ENCODE measurements around the gene DACH1. TPM values are rescaled to one million over a fixed set of nuclear protein-coding genes. Genes with fewer than 3 reads are reported as not detected.

Gene DACH1
- total RNA-seq, 1 experiment from 2014 or later, result not detected

DNA sequence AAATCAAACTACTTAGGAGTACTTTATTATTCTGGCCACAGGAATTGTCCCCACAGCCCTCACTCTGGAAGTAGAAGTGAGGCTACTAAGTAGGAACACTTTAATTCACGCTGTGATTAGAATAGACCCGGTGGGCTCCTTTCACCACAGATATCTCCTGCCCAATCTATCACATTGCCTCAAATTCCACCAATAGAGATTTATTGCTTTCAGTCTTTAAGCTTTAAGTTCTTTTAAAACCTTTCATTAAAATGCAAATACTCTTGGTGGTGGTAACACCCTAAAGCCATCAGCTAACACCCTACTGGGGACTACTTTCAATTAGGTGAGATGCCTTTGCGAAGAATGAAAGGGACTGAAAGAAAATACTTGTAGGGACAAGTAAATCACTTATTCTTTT, 181.9 kb downstream of the DACH1 start:
- Histone ChIP-seq H3K9ac (ENCODE audit: low read length) (no peak overlapping the region), H3K36me3 (ENCODE audit: low read depth, low read length) (no peaks in the 10 kb centered on the region), H3K4me2 (ENCODE audit: low read length) (no peak overlapping the region), H3F3A (ENCODE audit: low read length, unreplicated experiment) (no peaks in the 10 kb centered on the region), H4K20me1 (ENCODE audit: low read length) (no peaks in the 10 kb centered on the region), H3K79me2 (ENCODE audit: low read length) (no peaks in the 10 kb centered on the region), H3K4me3 (ENCODE audit: low read length) (no peak overlapping the region), H2AFZ (ENCODE audit: low read length) (no peak overlapping the region), H3K27me3 (ENCODE audit: low read length) (peaks cover 11% of the 10 kb centered on the region; the same call in 1 of the 2 replicates), H3K4me1 (ENCODE audit: insufficient read depth, low read length) (no peaks in the 10 kb centered on the region), H3K9me2 (replicated peaks; ENCODE audit: low read length) (no peaks in the 10 kb centered on the region), H3K27ac (ENCODE audit: low read length) (no peak overlapping the region), H3K9me3 (ENCODE audit: low read length) (no peaks in the 10 kb centered on the region)
- no peak for ATAC-seq
- DNase-seq, result no peak
- intact Hi-C loops (cut with micrococcal nuclease), result no loop called here
- TF ChIP-seq EZH2 (IDR thresholded peaks at IDR 0.05; ENCODE audit: low read length, unreplicated experiment) (no peak), EZH2phosphoT487 (IDR thresholded peaks at IDR 0.05; ENCODE audit: borderline replicate concordance, low read length) (no peak), CTCF (conservative IDR thresholded peaks at IDR 0.05; ENCODE audit: low read depth, low read length) (no peak)
- ChIA-PET POLR2A (ENCODE audit: unreplicated experiment) (no interaction called here), CTCF (no interaction called here)
- no TSS peak for BruUV-seq (replicated peaks)

DNA sequence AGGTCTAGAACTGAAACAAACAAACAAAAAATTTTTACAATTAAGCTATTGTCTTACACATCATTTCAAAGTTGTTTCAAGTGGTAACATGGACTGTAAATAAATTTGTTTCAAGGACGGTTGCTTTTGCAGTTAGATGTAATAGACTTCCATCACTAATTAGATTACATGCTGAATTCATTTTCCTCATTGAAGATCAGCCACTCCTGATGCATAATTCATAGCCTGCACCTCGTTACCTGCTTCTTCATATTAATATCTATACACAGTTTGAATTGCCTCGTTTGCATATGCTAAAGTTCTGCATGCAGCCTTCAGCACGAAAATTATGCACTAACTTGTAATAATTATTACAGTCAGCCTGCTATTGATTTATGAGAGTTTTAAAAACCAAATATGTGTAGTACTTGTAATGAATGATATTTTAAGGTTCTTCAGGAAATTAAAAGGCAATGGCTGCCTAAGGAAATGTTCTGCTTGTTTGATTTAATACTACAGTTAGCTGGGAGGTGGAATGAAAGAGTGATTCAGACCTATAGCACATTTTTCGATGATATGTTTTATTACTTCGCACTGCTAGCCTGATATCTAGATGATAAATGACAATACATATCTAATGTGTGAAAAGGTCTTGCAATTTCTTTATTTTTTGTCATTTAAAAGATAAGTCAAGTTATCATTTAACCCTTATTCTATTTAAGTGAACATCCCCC, 184.9 kb downstream of the DACH1 start:
- intact Hi-C loops (cut with micrococcal nuclease), result no loop called here
- no peak for ATAC-seq
- no TSS peak for BruUV-seq (replicated peaks)
- H3K9ac ChIP-seq (ENCODE audit: low read length), result no peak overlapping the region
- no peaks in the 10 kb centered on the region for H4K20me1 ChIP-seq (ENCODE audit: low read length)
- H3K27ac ChIP-seq (ENCODE audit: low read length), result no peak overlapping the region
- no peaks in the 10 kb centered on the region for H3K9me3 ChIP-seq (ENCODE audit: low read length)
- H3F3A ChIP-seq (ENCODE audit: low read length, unreplicated experiment), result no peaks in the 10 kb centered on the region
- no peak overlapping the region for H3K4me2 ChIP-seq (ENCODE audit: low read length)
- no peaks in the 10 kb centered on the region for H3K9me2 ChIP-seq (replicated peaks; ENCODE audit: low read length)
- peaks cover 8% of the 10 kb centered on the region; the same call in 1 of the 2 replicates for H3K27me3 ChIP-seq (ENCODE audit: low read length)
- H3K4me3 ChIP-seq (ENCODE audit: low read length), result no peak overlapping the region
- ChIA-PET CTCF (no interaction called here), POLR2A (ENCODE audit: unreplicated experiment) (no interaction called here)
- H3K4me1 ChIP-seq (ENCODE audit: insufficient read depth, low read length), result no peaks in the 10 kb centered on the region
- no peak overlapping the region for H2AFZ ChIP-seq (ENCODE audit: low read length)
- H3K36me3 ChIP-seq (ENCODE audit: low read depth, low read length), result no peaks in the 10 kb centered on the region
- DNase-seq, result no peak
- H3K79me2 ChIP-seq (ENCODE audit: low read length), result no peaks in the 10 kb centered on the region
- TF ChIP-seq EZH2 (IDR thresholded peaks at IDR 0.05; ENCODE audit: low read length, unreplicated experiment) (no peak), CTCF (conservative IDR thresholded peaks at IDR 0.05; ENCODE audit: low read depth, low read length) (no peak), EZH2phosphoT487 (IDR thresholded peaks at IDR 0.05; ENCODE audit: borderline replicate concordance, low read length) (no peak)

DNA sequence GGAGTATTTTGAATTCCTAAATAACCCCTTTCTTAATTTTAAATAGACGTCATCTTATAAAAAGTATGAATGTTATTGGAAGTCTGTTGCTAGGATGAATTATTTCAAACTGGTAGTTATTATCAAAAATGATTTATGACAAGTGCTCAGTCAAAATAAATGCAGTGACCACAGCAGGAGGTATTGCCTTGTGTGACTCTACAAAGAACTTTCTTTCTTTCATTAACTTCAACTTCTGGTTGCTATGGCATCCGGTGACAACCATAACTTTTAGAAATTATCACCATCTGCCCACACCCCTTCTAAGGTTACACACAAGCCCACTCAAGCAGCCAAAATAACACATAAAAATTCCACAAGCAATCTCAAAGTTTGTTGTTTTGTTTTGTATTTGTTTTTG, 189.9 kb downstream of the DACH1 start:
- Histone ChIP-seq H3K27me3 (ENCODE audit: low read length) (no peaks in the 10 kb centered on the region), H3F3A (ENCODE audit: low read length, unreplicated experiment) (no peaks in the 10 kb centered on the region), H2AFZ (ENCODE audit: low read length) (no peak overlapping the region), H3K9me2 (replicated peaks; ENCODE audit: low read length) (no peaks in the 10 kb centered on the region), H3K4me1 (ENCODE audit: insufficient read depth, low read length) (no peaks in the 10 kb centered on the region), H3K79me2 (ENCODE audit: low read length) (no peaks in the 10 kb centered on the region), H4K20me1 (ENCODE audit: low read length) (no peaks in the 10 kb centered on the region), H3K36me3 (ENCODE audit: low read depth, low read length) (no peaks in the 10 kb centered on the region), H3K4me2 (ENCODE audit: low read length) (no peak overlapping the region), H3K4me3 (ENCODE audit: low read length) (no peak overlapping the region), H3K27ac (ENCODE audit: low read length) (no peak overlapping the region), H3K9me3 (ENCODE audit: low read length) (no peaks in the 10 kb centered on the region), H3K9ac (ENCODE audit: low read length) (no peak overlapping the region)
- ATAC-seq (no peak), DNase-seq (no peak)
- intact Hi-C loops (cut with micrococcal nuclease), result no loop called here
- CTCF ChIA-PET, result no interaction called here
- no peak for TF ChIP-seq EZH2 (IDR thresholded peaks at IDR 0.05; ENCODE audit: low read length, unreplicated experiment)
- TF ChIP-seq EZH2phosphoT487 (IDR thresholded peaks at IDR 0.05; ENCODE audit: borderline replicate concordance, low read length), result no peak
- no peak for TF ChIP-seq CTCF (conservative IDR thresholded peaks at IDR 0.05; ENCODE audit: low read depth, low read length)
- no TSS peak for BruUV-seq (replicated peaks)
- POLR2A ChIA-PET (ENCODE audit: unreplicated experiment), result no interaction called here

All from PC-3 (cell line).